HepG2 (cell line): ENCODE results near the gene MRI1. TPM values are rescaled to one million over a fixed set of nuclear protein-coding genes. Genes with fewer than 3 reads are reported as not detected.
A peak's percentile ranks its signal among the peaks of the same experiment; 100 is the strongest.

ENCODE experiments used
- ATF2 ChIP-seq: sonication (generic); formaldehyde crosslinking; IDR thresholded peaks from 2 replicates; pipeline ENCODE4 v1.4.0; 2020; ENCODE audit warnings: missing genetic modification reagents
- ATF7-NPFF ChIP-seq: sonication (generic); formaldehyde crosslinking; IDR thresholded peaks from 2 replicates; pipeline ENCODE4 v1.8.1; 2023; ENCODE audit warnings: mild to moderate bottlenecking, low read depth, missing genetic modification reagents, moderate library complexity
- BCL3 ChIP-seq: sonication (generic); formaldehyde crosslinking; IDR thresholded peaks from 2 replicates; pipeline ENCODE4 v1.5.1; 2020; ENCODE audit warnings: mild to moderate bottlenecking, missing genetic modification reagents, moderate library complexity
- CENPX ChIP-seq: sonication (generic); formaldehyde crosslinking; IDR thresholded peaks from 2 replicates; pipeline ENCODE4 v1.9.0; 2021; ENCODE audit warnings: mild to moderate bottlenecking, missing genetic modification reagents, moderate library complexity
- DPF2 ChIP-seq: sonication (generic); formaldehyde crosslinking; IDR thresholded peaks from 2 replicates; pipeline ENCODE4 v1.4.0; 2020; ENCODE audit warnings: mild to moderate bottlenecking, low read depth, missing genetic modification reagents, borderline replicate concordance
- GLI4 ChIP-seq: sonication (generic); formaldehyde crosslinking; IDR thresholded peaks from 2 replicates; pipeline ENCODE4 v1.5.1; 2020; ENCODE audit warnings: missing genetic modification reagents, mild to moderate bottlenecking, moderate library complexity, borderline replicate concordance
- HIVEP1 ChIP-seq: sonication (generic); formaldehyde crosslinking; IDR thresholded peaks from 2 replicates; pipeline ENCODE4 v1.4.0; 2020; ENCODE audit warnings: mild to moderate bottlenecking, missing genetic modification reagents
- HOXA7 ChIP-seq: sonication (generic); formaldehyde crosslinking; IDR thresholded peaks from 2 replicates; pipeline ENCODE4 v1.8.1; 2022; ENCODE audit warnings: mild to moderate bottlenecking, missing genetic modification reagents, moderate library complexity
- HOXA9 ChIP-seq: sonication (generic); formaldehyde crosslinking; IDR thresholded peaks from 2 replicates; pipeline ENCODE4 v1.8.1; 2022; ENCODE audit warnings: missing genetic modification reagents, mild to moderate bottlenecking, moderate library complexity, borderline replicate concordance
- KLF15 ChIP-seq: sonication (generic); formaldehyde crosslinking; IDR thresholded peaks from 2 replicates; pipeline ENCODE4 v1.8.1; 2023; ENCODE audit warnings: borderline replicate concordance, mild to moderate bottlenecking, inconsistent platforms, missing genetic modification reagents, mixed read lengths
- MED8 ChIP-seq: sonication (generic); formaldehyde crosslinking; IDR thresholded peaks from 2 replicates; pipeline ENCODE4 v1.8.1; 2023; ENCODE audit warnings: mild to moderate bottlenecking, missing genetic modification reagents; ENCODE audit not compliant: insufficient replicate concordance
- NAIF1 ChIP-seq: sonication (generic); formaldehyde crosslinking; IDR thresholded peaks from 2 replicates; pipeline ENCODE4 v1.5.0; 2020; ENCODE audit warnings: mild to moderate bottlenecking, missing genetic modification reagents, borderline replicate concordance
- NFIC ChIP-seq: IDR thresholded peaks from 2 replicates; pipeline ENCODE4 v1.6.1; 2012; ENCODE audit warnings: mild to moderate bottlenecking, low read length, inconsistent platforms
- NPAS2 ChIP-seq: sonication (generic); formaldehyde crosslinking; IDR thresholded peaks from 2 replicates; pipeline ENCODE4 v1.8.0; 2022; ENCODE audit warnings: mild to moderate bottlenecking, missing genetic modification reagents, borderline replicate concordance
- POGZ ChIP-seq: sonication (generic); formaldehyde crosslinking; IDR thresholded peaks from 2 replicates; pipeline ENCODE4 v1.4.0; 2020; ENCODE audit warnings: mild to moderate bottlenecking, missing genetic modification reagents
- ZMYM3 ChIP-seq: sonication (generic); formaldehyde crosslinking; IDR thresholded peaks from 2 replicates; pipeline ENCODE4 v1.5.1; 2020; ENCODE audit warnings: mild to moderate bottlenecking, missing genetic modification reagents
- ZNF180 ChIP-seq: sonication (generic); formaldehyde crosslinking; IDR thresholded peaks from 2 replicates; pipeline ENCODE4 v1.4.0; 2020; ENCODE audit warnings: low read depth, missing genetic modification reagents, borderline replicate concordance
- ZNF343 ChIP-seq: sonication (generic); formaldehyde crosslinking; IDR thresholded peaks from 2 replicates; pipeline ENCODE4 v1.4.0; 2020; ENCODE audit warnings: mild to moderate bottlenecking, missing genetic modification reagents
- ZNF773 ChIP-seq: sonication (generic); formaldehyde crosslinking; IDR thresholded peaks from 2 replicates; pipeline ENCODE4 v1.4.0; 2020; ENCODE audit warnings: missing genetic modification reagents, borderline replicate concordance
- ZNF780A ChIP-seq: sonication (generic); formaldehyde crosslinking; IDR thresholded peaks from 2 replicates; pipeline ENCODE4 v1.8.0; 2022; ENCODE audit warnings: mild to moderate bottlenecking, missing genetic modification reagents, moderate library complexity
- polyA plus RNA-seq, 8 experiments: library from polyadenylated mRNA; depleted of rRNA in 3 of 8; stranded (reverse) in 7 of 8; unstranded in 1 of 8; fragments of >200 nt; fragmentation: Illumina TruSeq in 4 of 8; extraction: Trizol in 4 of 8; gene quantifications; 2 replicates each; pipeline versions ENCODE4 v1.2.1 to v1.2.3, GENCODE V29; 2011 to 2016; ENCODE audit warnings: low read depth in 4 of 8, missing spikeins in 1 of 8, mixed read lengths in 1 of 8; ENCODE audit not compliant: insufficient read depth in 1 of 8
- total RNA-seq, 5 experiments: library from RNA; depleted of rRNA; stranded (reverse); fragments of >200 nt; fragmentation: Illumina TruSeq; extraction: Trizol; gene quantifications; 2 replicates each; pipeline ENCODE4 v1.2.3, GENCODE V29; 2016; ENCODE audit warnings: low read depth in 1 of 5
- TF ChIP-seq, protein P1 (sequence below): sonication (generic); formaldehyde crosslinking; IDR thresholded peaks from 2 replicates; pipeline ENCODE4 v1.4.0; 2020; ENCODE audit warnings: low read depth, missing genetic modification reagents
- TF ChIP-seq, protein P2 (sequence below): sonication (generic); formaldehyde crosslinking; IDR thresholded peaks from 2 replicates; pipeline ENCODE4 v1.5.0; 2020; ENCODE audit warnings: missing genetic modification reagents

MRI1 gene
- total and polyA plus RNA-seq, 2 of the 13 experiments (the other 11 are each of a cell fraction or from before 2014, with no cell fraction given), result 20.1 to 20.6 TPM

GRCh38 chr19:13731147-13731964 lies 33.0 kb upstream of the MRI1 start (continued):
- TF ChIP-seq HIVEP1 (CRISPR knock-in tag) (peak; percentile 23; the same call in 1 of the 2 replicates), CENPX (CRISPR knock-in tag) (no peak), MED8 (CRISPR knock-in tag) (no peak), GLI4 (no peak), ZNF780A (no peak), HOXA7 (CRISPR knock-in tag) (no peak), DPF2 (CRISPR knock-in tag) (no peak), HOXA9 (CRISPR knock-in tag) (no peak), ATF2 (CRISPR knock-in tag) (peak; percentile 14; the same call in 1 of the 2 replicates), POGZ (CRISPR knock-in tag) (0 out of 2 replicates have a peak, but pooled peaks have one; percentile 47), NFIC (no peak), ZMYM3 (peak; percentile 49; the same call in 1 of the 2 replicates), KLF15 (CRISPR knock-in tag) (no peak), NPAS2 (CRISPR knock-in tag) (no peak), ATF7-NPFF (no peak), ZNF773 (CRISPR knock-in tag) (no peak), BCL3 (CRISPR knock-in tag) (no peak), ZNF343 (CRISPR knock-in tag) (no peak), ZNF180 (CRISPR knock-in tag) (no peak), NAIF1 (no peak)
- TF ChIP-seq, protein P1, sequence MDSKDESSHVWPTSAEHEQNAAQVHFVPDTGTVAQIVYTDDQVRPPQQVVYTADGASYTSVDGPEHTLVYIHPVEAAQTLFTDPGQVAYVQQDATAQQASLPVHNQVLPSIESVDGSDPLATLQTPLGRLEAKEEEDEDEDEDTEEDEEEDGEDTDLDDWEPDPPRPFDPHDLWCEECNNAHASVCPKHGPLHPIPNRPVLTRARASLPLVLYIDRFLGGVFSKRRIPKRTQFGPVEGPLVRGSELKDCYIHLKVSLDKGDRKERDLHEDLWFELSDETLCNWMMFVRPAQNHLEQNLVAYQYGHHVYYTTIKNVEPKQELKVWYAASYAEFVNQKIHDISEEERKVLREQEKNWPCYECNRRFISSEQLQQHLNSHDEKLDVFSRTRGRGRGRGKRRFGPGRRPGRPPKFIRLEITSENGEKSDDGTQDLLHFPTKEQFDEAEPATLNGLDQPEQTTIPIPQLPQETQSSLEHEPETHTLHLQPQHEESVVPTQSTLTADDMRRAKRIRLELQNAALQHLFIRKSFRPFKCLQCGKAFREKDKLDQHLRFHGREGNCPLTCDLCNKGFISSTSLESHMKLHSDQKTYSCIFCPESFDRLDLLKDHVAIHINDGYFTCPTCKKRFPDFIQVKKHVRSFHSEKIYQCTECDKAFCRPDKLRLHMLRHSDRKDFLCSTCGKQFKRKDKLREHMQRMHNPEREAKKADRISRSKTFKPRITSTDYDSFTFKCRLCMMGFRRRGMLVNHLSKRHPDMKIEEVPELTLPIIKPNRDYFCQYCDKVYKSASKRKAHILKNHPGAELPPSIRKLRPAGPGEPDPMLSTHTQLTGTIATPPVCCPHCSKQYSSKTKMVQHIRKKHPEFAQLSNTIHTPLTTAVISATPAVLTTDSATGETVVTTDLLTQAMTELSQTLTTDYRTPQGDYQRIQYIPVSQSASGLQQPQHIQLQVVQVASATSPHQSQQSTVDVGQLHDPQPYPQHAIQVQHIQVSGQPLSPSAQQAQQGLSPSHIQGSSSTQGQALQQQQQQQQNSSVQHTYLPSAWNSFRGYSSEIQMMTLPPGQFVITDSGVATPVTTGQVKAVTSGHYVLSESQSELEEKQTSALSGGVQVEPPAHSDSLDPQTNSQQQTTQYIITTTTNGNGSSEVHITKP (CRISPR knock-in tag), result no peak
- TF ChIP-seq, protein P2, sequence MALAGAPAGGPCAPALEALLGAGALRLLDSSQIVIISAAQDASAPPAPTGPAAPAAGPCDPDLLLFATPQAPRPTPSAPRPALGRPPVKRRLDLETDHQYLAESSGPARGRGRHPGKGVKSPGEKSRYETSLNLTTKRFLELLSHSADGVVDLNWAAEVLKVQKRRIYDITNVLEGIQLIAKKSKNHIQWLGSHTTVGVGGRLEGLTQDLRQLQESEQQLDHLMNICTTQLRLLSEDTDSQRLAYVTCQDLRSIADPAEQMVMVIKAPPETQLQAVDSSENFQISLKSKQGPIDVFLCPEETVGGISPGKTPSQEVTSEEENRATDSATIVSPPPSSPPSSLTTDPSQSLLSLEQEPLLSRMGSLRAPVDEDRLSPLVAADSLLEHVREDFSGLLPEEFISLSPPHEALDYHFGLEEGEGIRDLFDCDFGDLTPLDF (CRISPR knock-in tag), result no peak
